CD4-positive, alpha-beta T cell treated with Interferon gamma for 1 hour (primary cell): ENCODE results near the gene TMEM53.
"Not testable (repeated sequence)": the region's sequence is repeated elsewhere in the genome, so short reads cannot be mapped to it uniquely, and the experiment has no call there.

ENCODE experiments used
- DNase-seq: peaks from one replicate; pipeline ENCODE4 v3.0.0-alpha.2; 2020

TMEM53 gene

DNA sequence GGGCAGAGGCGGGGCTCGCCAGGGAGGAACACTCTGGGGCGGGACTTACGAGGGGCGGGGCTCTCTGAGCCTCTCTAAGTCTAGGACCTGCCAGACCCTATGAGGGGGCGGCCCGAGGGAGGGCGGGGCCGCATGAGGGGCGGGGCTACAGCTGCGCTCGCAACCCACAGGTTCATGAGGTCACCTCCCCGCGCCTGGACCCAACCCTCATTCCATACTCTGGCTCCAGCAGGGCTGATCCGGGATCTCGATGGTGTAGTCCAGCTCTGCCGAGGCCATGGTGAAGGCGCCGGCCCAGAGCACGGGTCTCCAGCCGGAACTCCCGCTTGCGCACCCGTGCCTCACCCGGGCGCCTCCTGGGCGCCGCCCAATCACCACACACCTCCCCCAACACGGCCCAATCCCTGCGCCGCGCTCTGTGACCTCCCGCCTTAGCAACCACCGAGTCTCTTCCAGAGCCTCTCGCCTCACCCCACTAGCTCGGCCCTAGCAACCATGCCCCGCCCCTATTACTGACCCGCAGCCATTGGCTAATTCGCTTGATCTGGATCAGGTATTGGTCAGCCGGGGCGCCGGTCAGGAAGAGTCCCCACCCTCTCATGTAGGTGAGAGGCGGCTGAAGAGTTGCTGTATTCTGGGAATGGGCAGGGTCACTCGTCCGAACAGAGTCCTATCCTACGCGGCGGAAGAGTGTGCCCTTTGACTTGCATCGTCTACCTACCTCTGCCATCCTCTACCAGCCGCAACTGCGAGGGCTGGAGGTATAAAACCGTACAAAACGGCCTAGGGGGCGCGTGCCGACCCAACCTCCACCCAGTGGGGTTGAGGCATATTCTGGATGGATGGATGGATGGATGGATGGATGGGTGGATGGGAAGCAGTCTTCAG lies at the start of gene TMEM53, which contains the start of gene ARMH1:
Gene TMEM53, minus strand, starts transcription at position 369 of the 888 bp plus-strand sequence. Its CDS starts 90 bp downstream, at position 279.
Gene ARMH1, plus strand, starts transcription at position 602 of the 888 bp plus-strand sequence. CDS start 14,984 bp downstream, outside the sequence.
- peak; percentile 99 for DNase-seq

DNA sequence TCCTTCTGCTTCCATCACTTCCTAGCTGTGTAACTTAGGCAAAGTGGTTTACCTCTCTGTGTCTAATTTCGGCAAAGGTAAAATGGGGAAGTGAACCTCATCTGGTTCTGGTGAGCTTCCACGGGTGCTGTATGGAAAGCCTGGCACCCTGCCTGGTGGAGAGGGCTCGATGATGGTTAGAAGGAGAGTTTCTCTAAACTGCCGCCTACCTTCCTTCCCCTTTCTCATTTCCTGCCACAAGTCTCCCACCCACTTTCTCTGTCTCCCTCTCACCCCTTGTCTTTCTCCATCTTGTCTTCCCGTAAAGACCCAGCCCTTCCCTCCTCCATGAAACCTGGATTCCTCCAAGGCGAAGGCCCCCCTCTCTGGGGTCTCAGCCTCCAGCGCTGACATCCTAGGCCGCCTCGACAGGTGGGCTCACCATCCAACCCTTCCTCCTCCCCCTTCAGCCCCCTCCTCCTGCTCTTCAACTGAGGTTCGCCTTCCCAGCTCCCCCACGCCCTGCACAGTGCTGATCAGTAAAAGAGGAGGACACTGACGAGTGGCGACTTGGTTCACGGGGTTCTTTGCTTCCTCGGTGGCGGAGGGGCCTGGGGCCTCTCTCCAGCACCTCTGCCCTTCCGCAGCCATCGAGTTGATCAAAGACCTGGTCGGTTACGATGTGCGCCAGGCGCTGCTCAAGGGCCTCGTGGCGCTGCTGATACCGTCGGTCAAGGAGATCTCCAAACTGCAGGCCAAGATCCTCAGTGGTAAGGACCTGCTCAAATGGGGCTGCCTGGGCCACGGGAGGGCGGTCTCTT lies 49.4 kb upstream of the TMEM53 start:
- DNase-seq = peak; percentile 58

DNA sequence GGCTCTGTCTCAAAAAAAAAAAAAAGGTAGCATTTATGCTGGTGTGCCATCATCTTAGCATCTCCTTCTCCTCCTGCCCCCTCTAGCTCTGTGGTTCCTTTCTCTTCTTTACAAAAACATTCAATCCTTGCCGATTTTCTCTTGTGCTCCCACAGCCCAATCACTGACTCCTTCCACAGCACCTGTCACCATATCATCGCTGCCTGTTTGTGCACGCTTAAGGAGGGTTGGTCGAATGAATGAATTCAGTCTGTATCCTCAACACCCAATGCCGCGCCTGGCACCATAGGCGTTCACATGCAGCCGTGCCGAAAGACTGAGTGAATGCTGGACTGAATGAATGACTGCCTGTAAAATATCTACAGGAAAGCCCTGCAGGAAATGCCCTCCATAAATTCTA lies 48.8 kb upstream of the TMEM53 start:
- DNase-seq = no peak

DNA sequence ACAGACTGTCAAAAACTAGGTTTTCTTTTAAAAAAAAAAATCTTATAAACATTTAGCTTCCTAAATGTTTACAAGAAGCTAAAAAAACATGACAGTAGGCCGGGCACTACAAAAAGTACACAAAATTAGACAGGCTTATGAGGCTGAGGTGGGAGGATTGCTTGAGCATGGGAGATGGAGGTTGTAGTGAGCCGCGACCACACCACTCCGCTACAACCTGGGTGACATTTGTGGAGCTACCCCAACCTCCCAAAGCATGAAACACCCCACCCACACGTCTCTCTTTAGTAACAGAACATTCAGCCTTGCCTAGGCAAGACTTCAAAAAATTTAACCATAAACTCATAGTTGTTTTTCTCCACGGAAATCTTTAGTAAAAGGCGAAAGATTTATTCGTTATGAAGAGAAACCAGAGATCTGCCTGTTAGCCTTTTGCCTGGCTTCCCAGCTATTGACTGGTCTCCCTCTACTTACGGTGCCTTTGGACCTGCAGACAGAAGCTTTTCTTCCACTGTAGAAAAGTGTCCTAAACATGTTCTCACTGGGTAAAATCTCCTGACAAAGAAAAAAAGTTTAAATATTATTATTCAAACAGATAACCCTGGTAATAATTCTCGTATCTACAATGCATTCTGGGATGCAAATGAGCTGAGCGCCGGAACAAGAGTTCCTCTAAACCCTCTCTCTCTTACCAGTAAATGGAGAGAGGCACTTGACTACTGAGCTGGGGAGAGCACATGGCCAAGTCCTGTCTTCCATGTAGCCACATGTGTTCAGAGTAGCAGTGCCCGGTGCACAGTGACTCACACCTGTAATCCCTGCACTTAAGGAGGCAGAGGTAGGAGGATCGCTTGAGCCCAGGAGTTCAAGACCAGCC lies 47.4 kb upstream of the TMEM53 start:
- peak; percentile 89 for DNase-seq

DNA sequence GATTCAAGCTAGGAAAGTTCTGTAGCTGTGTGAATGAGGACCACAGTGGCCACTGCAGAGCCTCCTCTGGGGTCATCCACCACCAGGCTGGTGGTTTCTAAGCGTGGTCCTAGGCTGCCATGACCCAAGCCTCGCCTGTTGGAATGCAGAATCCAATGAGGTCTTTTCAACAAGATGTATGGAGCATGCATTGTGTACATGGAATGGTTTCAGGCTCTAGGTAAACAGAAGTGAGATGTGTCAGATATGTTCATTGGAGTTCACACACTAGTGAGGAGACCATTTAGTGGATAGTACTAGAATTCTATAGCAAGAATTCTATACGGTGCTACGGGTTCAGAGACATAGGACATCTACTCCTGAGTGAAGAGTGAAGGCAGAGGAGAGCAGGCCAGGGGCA lies 46.0 kb upstream of the TMEM53 start:
- no peak for DNase-seq

DNA sequence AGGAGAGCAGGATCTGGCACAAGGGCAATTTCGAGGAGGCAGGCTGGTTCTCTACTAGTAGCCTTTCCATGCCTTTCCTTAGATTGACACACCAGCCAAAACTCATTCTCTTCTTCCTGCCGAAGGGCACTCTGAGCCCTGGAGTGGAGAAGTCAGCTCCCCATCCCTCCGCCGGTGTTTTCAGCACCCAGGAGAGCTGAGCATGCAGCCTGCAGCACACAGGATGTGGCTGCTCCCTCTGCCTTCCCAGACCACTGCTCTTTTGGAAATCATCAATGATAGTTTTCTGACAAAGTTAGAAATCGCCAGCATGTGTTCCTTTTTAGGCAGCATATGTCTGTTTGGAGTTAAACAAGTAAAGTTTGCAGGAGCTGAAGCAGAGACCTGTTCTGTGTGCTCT lies 45.0 kb upstream of the TMEM53 start:
- DNase-seq = no peak

DNA sequence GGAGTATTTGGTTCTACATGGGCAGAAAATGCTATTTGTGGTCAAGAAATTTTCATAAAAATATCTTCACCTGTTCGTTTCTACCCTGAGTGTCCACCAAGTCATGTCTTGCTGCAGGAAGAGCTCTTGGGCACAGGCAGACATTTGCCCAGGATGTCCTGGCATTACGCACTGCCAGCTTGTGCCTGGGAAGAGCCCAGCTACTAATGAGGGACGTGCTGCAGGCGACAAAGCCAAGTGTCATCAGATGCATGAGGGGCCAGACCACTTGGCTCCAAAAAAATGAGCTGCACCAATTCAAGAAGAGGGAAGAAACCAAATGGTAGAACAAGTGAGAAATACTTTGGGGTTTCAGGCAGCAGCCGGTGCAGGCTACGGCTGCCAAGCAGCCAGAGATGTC lies 43.8 kb upstream of the TMEM53 start:
- DNase-seq = no peak

DNA sequence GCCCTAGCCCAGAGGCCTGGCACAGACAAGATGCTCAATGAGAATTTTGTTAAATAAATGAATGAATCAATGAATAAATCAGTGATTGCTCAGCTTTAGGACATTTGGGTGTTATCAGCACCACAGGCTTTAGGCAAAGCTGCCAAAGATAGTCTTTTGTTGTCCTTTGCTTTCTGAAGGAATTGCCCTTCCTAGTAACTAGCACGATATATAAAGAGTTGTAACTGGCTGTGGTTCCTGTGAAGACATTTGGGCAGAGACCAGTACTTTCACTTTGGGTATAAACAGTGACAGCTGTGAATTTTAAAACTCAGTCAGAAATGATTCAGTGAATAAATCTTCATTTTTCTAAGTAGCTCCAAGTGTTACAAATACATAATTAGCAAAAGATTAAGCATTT lies 43.4 kb upstream of the TMEM53 start:
- no peak for DNase-seq

DNA sequence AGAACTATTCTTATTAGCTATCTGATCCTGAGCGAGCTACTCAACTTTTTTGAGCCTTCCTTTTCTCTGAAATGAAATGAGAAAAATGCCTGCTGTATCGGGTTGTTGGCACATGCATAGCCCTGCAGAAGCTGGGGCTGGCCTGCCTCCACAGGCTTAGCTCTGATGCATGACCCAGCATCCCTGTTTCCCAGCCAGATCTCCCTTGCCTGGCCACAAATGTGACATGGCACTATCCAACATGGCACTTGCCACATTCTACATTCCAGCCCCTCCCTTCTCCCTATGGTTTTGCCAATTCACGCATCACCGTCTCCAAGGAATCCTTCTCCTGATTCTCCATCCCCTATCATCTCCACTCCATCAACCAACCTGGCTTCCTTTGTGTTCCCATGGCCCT lies 42.9 kb upstream of the TMEM53 start:
- DNase-seq = no peak

DNA sequence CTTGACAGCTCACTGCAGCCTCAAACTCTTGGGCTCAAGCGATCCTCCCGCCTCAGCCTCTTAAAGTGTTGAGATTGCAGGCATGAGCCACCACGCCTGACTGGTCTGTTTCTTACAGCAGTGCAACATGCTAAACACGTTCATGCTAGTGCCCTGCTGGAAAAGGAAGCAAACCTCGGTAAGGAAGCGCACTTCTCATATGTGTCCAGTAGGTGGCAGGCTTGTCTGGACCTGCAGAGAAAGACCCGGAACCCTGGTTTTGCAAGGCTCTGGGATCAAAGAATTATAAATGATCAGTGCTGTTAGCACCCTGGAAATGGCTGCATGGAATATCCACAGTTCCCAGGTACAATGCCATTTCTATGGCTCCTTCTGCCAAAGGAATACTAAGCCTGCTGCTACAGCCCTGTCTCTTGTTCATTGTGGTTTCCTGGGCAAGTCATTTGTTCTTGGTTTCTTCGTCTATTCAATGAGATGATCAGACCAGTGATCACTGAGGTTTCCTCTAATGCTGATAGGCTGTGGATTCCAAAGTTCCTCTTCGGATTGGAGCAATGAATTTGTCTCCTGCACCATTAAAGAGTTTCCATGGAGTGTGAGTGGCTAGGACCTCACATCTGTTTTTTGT lies 40.8 kb upstream of the TMEM53 start:
- DNase-seq = peak; percentile 70

DNA sequence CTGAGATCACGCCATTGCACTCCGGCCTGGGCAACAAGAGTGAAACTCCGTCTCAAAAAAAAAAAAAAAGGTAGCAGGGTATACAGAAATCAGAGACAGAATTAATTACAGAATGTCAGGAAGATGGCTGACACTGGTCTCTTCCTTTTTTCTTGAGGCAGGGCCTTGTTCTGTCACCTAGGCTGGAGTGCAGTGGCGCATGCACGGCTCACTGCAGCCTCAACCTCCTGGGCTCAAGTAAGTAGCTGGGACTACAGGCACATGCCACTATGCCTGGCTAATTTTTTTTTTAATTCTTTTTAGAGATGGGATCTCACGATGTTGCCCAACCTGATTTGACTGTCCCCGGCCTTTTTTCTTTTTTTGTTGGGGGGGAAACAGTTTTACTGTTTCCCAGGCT lies 40.3 kb upstream of the TMEM53 start:
- DNase-seq = no peak

DNA sequence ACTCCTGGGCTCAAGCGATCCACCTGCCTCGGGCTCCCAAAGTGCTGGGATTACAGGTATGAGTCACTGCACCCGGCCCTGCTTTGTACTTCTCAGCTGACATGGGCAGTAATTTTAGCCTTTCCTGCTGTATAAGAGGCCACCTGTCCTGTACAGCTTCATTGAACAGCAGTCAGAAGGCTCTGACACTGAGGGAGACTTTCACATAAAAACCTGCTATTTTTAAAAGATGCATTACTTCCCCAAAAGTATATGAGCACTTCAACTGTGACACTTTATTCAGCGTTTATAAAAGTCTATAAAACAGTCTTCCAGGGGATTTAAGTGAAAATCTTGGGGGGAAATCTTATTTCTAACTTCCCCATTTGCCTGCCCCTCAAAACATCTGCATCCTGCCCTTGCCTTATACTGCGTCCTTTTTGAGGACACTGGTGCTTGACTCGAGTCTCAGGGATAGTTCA lies 39.1 kb upstream of the TMEM53 start:
- DNase-seq = no peak

DNA sequence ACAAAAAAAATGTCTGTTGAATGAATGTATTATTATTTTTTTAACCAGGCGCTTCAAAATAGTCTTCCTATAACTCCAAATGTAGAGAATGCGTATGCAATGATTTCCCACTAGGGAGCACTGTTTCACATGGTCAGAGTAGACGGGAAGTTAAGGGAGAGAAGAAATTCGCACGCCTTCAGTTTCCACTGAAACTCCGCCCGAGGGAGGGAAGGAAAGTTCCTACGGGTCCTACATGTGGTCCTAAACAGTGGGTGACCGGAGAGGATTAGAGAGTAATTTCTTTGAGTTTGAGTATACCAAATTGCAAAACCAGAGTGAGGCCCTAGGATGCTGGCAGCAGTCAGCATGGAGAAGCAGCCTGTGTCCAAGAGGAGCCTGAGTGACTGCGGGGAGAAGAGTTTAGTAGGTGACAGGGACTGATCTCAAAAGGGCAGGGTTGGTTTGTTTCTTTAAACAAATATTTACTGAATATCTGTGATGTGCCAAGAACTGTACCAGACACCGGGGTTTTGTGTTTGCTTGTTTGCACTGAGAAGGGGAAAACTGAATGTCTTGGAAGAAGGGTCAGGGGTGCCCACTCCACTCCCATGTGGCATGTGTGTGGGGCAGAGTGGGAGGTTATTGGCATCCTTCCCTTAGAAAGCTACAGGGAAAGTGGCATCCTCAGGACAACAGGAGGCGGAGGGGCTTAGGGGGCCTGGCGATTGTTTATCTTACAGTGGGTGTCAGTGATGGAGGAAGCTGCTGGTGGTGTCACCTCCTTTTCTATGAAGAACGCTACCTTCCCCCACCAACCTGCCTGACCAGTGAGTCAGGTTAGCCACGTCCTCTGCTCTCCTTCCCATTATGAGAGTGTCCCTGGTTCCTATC lies 33.9 kb upstream of the TMEM53 start:
- DNase-seq = no peak

DNA sequence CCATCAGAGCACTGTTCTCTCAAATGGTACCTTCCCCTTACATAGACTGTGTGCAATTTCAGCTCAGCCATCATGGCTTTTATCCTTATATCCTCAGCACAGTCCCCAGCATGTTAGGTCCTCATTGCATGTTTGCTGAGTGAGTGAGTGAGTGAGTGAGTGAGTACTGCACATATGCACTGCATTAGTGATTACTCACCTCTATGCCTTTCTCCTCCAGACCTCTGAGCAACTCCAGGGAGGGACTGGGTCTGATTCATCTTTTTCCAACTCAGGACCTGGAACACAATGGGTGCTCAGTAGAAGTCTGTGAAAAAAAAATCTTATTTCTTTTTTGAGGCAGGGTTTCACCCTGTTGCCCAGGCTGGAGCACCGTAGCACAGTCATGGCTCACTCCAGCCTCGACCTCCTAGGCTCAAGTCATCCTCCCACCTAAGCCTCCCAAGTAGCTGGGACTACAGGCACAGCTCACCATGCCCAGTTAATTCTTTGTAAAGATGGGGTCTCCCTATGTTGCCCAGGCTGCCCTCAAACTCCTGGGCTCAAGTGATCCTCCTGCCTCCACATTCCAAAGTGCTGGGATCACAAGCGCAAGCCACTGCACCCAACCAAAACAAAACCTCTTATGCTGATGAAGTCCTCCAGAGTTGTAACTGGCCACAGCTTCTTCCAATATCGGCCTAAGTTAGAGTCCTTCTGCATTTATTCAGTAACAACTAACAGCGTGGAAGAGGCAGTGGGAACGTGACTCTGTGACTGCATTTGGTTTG lies 33.0 kb upstream of the TMEM53 start:
- no peak for DNase-seq

DNA sequence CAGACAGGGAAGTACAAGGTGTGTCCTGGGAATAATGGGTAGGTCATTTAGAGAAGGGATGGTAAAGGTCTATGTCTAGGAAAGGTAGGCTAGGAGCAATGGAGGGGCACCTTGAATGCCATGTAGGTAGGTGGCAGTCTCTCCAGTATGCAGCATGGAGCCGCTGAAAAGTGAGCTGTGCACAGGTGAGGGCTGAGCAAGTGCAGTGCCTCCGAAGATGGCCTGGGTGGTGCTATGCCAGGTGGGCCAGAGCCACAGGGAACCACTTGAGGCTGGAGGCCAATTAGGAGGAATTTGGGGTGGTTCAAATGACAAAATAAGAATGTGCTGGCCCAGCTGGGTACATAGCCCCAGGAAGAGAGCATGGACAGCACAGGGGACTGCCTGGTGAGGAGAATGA lies 31.7 kb upstream of the TMEM53 start:
- DNase-seq = no peak

DNA sequence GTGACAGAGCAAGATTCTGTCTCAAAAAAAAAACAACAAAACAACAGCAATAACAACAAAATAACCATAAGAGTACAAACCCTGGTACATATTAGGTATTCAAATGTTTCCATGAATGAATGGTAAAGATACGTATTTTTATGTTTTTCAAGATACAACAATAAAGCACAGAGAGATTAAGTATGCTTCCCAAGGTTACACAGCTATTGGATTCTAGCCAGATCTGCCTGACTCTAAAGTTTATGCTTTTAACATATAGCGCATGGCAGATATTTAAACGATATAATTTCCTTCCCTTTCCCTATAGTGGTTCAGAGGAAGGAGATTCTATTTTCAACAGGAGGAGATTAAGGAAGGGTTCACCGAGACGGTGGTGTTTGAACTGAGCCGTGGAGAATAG lies 31.2 kb upstream of the TMEM53 start:
- no peak for DNase-seq

DNA sequence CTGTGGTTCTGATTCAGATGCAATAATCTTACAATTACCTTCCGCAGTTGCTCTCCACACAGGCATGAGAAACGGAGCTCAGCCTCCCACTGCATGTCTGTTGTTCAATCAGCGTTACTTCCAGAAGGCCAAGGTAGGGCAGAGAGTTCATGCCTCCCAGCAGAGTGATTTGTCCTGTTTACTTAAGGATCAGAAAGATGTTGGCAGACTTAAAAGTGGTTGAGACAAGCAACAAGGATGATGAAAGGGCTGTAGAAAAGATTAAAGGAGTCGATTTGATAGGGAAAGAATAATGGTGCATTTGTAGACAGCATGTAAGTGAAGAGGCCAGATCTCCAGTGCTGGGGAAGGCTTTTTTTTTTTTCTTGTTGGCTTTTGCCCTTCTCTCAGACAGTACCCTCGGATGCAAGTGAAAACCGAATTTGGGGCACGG lies 26.9 kb upstream of the TMEM53 start:
- no peak for DNase-seq

DNA sequence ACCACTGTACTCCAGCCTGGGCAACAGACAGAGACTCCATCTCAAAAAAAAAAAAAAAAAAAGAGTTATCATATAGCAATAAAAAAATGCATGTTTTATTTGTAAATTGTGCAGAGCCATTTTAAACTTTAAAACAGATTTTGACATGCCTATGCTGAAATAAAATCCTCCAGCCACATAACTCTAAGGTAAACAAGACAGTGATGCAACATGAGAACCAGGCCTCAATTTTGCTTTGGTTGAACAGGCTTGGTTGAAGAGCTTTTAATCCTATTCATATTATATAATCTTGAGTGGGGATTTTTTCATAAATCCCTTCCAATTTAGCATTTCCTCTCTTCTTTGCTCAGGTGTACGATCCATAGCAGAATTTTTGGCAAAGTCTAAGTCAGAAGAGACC lies 26.3 kb upstream of the TMEM53 start:
- DNase-seq = no peak

DNA sequence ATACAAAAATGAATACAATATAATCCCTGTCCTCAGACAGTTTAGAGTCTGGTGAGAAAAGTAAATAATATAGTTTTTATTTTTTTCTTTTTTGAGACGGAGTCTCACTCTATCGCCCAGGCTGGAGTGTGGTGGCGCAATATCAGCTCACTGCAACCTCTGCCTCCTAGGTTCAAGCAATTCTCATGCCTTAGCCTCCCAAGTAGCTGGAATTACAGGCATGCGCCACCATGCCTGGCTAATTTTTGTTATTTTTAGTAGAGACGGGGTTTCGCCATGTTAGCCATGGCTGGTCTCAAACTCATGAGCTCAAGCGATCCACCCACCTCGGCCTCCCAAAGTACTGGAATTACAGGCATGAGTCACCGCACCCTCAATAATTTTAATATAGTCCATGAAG lies 25.1 kb upstream of the TMEM53 start:
- not testable (repeated sequence) for DNase-seq

DNA sequence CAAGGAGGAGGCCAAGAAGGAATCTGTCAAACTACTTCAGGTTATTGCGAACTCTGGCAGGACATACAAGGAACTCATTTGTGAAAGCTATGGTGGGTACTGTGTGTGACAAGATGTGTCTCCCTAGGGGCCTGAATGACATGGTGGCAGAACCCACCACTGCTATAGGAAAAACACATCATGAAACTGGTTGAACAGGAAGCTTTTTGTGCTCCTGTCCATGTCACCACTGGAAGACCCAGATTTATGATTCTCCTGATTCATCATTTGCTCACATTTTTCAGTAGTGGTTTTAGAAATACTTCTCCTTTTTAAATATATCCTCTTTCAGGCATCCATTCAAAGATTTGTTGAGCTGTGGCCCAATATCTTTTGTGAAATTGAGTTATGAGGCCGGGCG lies 23.9 kb upstream of the TMEM53 start:
- DNase-seq = no peak
